ENCODE data around the gene KPNA1. TPM values are rescaled to one million over a fixed set of nuclear protein-coding genes. Genes with fewer than 3 reads are reported as not detected.

KPNA1 gene
- total RNA-seq, 1 experiment from 2014 or later, result 118 TPM

- intact Hi-C loops (cut with micrococcal nuclease; ENCODE audit: unreplicated experiment), result no loop called here
These were observed 99.5 kb downstream of the KPNA1 start for GRCh38 chr3:122415104-122415744.

GRCh38 chr3:122414391-122414790, 100.3 kb downstream of the KPNA1 start:
- ATAC-seq (no peak), DNase-seq (ENCODE audit: low read depth, low spot score) (no peak)
- Histone ChIP-seq H3K9me3 (ENCODE audit: control insufficient read depth, insufficient read depth, low read depth, low read length) (no peaks in the 10 kb centered on the region), H3K36me3 (ENCODE audit: control insufficient read depth, insufficient read depth, low read length) (peaks cover 2% of the 10 kb centered on the region), H3K4me1 (ENCODE audit: control insufficient read depth, insufficient read depth, low read length) (peaks cover 17% of the 10 kb centered on the region), H3K27ac (ENCODE audit: low read length) (no peak overlapping the region), H3K27me3 (ENCODE audit: control insufficient read depth, insufficient read depth, low read length) (no peaks in the 10 kb centered on the region), H3K4me3 (ENCODE audit: low read depth in 2 of 2, low read length in 2 of 2) (no peak overlapping the region)
- no peak for TF ChIP-seq CTCF (IDR thresholded peaks at IDR 0.05)
- TF ChIP-seq POLR2AphosphoS5 (IDR thresholded peaks at IDR 0.05; ENCODE audit: low read depth, low read length), result no peak
- TF ChIP-seq SIN3A (IDR thresholded peaks at IDR 0.05; ENCODE audit: borderline replicate concordance, insufficient read depth, low read depth, low read length), result no peak
- no peak for TF ChIP-seq REST (IDR thresholded peaks at IDR 0.05; ENCODE audit: insufficient read depth in 1 of 2, low read depth in 2 of 2, low read length in 1 of 2)
- intact Hi-C loops (cut with micrococcal nuclease; ENCODE audit: unreplicated experiment) (no loop called here), in situ Hi-C loops (cut with HindIII; ENCODE audit: low pct_unique_long_range_greater_than_20kb, low sequenced_read_pairs) (no loop called here)
- POLR2A ChIA-PET, result no interaction called here
- BruUV-seq (replicated peaks), result no TSS peak
- CTCF ChIA-PET, result no interaction called here

More at GRCh38 chr3:122415104-122415744, 99.5 kb downstream of the KPNA1 start:
- in situ Hi-C loops (cut with HindIII; ENCODE audit: low pct_unique_long_range_greater_than_20kb, low sequenced_read_pairs), result no loop called here
- Histone ChIP-seq H3K9me3 (ENCODE audit: control insufficient read depth, insufficient read depth, low read depth, low read length) (no peaks in the 10 kb centered on the region), H3K36me3 (ENCODE audit: control insufficient read depth, insufficient read depth, low read length) (peaks cover 2% of the 10 kb centered on the region), H3K4me1 (ENCODE audit: control insufficient read depth, insufficient read depth, low read length) (peaks cover 17% of the 10 kb centered on the region), H3K27me3 (ENCODE audit: control insufficient read depth, insufficient read depth, low read length) (no peaks in the 10 kb centered on the region), H3K4me3 (ENCODE audit: low read depth in 2 of 2, low read length in 2 of 2) (peak overlapping the region; percentile 68 to 87), H3K27ac (ENCODE audit: low read length) (peak overlapping the region; percentile 99)
- ATAC-seq (peak; percentile 56; the same call in 1 of the 2 replicates), DNase-seq (ENCODE audit: low read depth, low spot score) (no peak)
- CTCF ChIA-PET, result interaction anchor here (1.3 kb wide), 1 partner anchor 22 kb away, joined by 4 read pairs; no protein-coding TSS in a partner anchor
- BruUV-seq (replicated peaks), result TSS peak; percentile 84
- POLR2A ChIA-PET, result interaction anchor here (0.6 to 1.0 kb wide), 3 partner anchors 31 to 868 kb away, joined by 3 to 7 read pairs (median 3); partner anchors contain the start of gene FAM162A
- TF ChIP-seq POLR2AphosphoS5 (IDR thresholded peaks at IDR 0.05; ENCODE audit: low read depth, low read length) (no peak), SIN3A (IDR thresholded peaks at IDR 0.05; ENCODE audit: borderline replicate concordance, insufficient read depth, low read depth, low read length) (no peak), CTCF (IDR thresholded peaks at IDR 0.05) (no peak), REST (IDR thresholded peaks at IDR 0.05; ENCODE audit: insufficient read depth in 1 of 2, low read depth in 2 of 2, low read length in 1 of 2) (no peak), TCF7L2 (IDR thresholded peaks at IDR 0.05; ENCODE audit: low read depth, low read length) (no peak)

Measured in Panc1 (cell line).